ENCODE results near the gene TBC1D5. TPM values are rescaled to one million over a fixed set of nuclear protein-coding genes. Genes with fewer than 3 reads are reported as not detected.

Gene TBC1D5
- total RNA-seq, 2 donors from 2014 or later: 46.8 to 71.1 TPM

DNA sequence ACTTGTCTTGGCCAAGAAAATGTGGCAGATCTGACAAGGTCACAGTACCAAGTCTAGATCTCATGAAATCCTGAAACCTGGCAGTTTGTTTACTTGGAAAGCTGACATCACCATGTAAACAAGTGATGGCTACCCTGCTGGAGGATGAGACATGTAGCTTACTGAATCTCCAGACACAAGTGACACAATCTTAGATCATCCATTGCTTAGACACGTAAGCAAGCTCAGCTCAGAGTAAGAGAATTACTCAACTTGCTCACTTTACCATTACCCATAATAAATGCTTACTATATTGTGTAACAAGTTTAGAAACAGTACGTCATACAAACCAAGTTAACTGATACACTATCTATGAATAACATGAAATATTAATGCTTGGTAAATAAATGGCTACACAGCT is 263.8 kb downstream of the TBC1D5 start:
- ATAC-seq: peak; percentile 52

DNA sequence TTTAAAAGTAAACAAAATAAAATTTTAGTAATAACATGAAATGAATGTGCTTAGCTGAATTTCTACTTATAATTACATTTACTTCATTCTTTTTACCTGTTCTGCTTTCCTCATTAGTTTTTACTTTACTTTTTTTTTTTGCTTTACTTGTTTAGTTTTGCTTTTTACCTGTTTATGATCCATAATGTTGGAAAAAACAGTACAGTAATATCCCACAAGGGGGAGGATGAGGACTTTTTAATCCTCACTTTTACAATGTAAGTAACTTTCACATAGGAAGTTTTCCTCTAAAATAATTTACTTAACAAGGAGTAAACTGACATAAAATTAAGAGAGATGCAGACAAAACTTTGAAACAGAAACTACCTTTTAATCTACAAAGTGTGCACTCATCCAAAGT is 268.7 kb downstream of the TBC1D5 start:
- no peak overlapping the region for H3K27ac ChIP-seq
- ATAC-seq (no peak), DNase-seq (no peak)
- intact Hi-C loops (cut with DNase I): no loop called here
- no peaks in the 10 kb centered on the region for H3K27me3 ChIP-seq
- H3K4me1 ChIP-seq: no peaks in the 10 kb centered on the region
- H3K4me3 ChIP-seq: no peak overlapping the region
- H3K36me3 ChIP-seq (replicated peaks in 1 of 2; ENCODE audit: insufficient read depth in 1 of 2, low read depth in 2 of 2): no peaks in the 10 kb centered on the region
- peak in 3 of 7 experiments; percentile 16 to 20 (median 17) for TF ChIP-seq CTCF (IDR thresholded peaks at IDR 0.05)
- no peak for TF ChIP-seq POLR2A (IDR thresholded peaks at IDR 0.05)
- no peaks in the 10 kb centered on the region for H3K9me3 ChIP-seq

More for the DNA sequence above, 263.8 kb downstream of the TBC1D5 start:
- no peak for DNase-seq
- TF ChIP-seq CTCF (IDR thresholded peaks at IDR 0.05) (no peak), POLR2A (IDR thresholded peaks at IDR 0.05) (no peak)
- Histone ChIP-seq H3K36me3 (replicated peaks in 1 of 2; ENCODE audit: insufficient read depth in 1 of 2, low read depth in 2 of 2) (no peaks in the 10 kb centered on the region), H3K27ac (no peak overlapping the region), H3K27me3 (no peaks in the 10 kb centered on the region), H3K9me3 (no peaks in the 10 kb centered on the region), H3K4me3 (no peak overlapping the region), H3K4me1 (no peaks in the 10 kb centered on the region)
- WGBS, 2 donors: 43 to 48% methylated on average over 2 of the region's 2 CpGs
- intact Hi-C loops (cut with DNase I): no loop called here

- H3K27me3 ChIP-seq: no peaks in the 10 kb centered on the region
- no peak overlapping the region for H3K4me3 ChIP-seq
- ATAC-seq (no peak), DNase-seq (no peak)
- 96 to 97% methylated on average over 1 of the region's 1 CpG for WGBS, 2 donors
- H3K27ac ChIP-seq: no peak overlapping the region
- H3K36me3 ChIP-seq (replicated peaks in 1 of 2; ENCODE audit: insufficient read depth in 1 of 2, low read depth in 2 of 2): no peaks in the 10 kb centered on the region
- no peaks in the 10 kb centered on the region for H3K9me3 ChIP-seq
- no peaks in the 10 kb centered on the region for H3K4me1 ChIP-seq
- TF ChIP-seq POLR2A (IDR thresholded peaks at IDR 0.05) (no peak), CTCF (IDR thresholded peaks at IDR 0.05) (no peak)
- intact Hi-C loops (cut with DNase I): no loop called here
Observed at GRCh38 chr3:17469954-17470353, 272.5 kb downstream of the TBC1D5 start.

DNA sequence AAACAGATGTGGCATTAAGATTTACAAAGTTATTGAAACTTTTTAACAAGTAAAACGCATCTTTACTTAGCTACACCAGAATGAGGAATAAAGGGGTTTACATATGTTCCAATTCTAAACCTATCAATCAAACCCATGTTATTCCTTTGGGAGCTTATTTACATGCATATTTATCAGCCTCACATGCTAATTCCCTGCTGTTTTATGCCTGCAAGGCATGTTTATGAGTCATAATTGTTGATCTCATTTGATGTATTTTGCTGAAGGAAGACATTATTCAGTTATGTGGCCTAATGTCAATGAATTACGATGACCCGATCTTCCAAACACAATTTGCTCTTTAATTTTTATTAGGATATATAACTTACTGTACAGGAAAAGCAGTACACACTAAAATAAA is 272.9 kb downstream of the TBC1D5 start:
- DNase-seq (no peak), ATAC-seq (no peak)
- no peak overlapping the region for H3K27ac ChIP-seq

More for the DNA sequence above, 272.9 kb downstream of the TBC1D5 start:
- intact Hi-C loops (cut with DNase I): no loop called here
- Histone ChIP-seq H3K27me3 (no peaks in the 10 kb centered on the region), H3K4me1 (no peaks in the 10 kb centered on the region), H3K36me3 (replicated peaks in 1 of 2; ENCODE audit: insufficient read depth in 1 of 2, low read depth in 2 of 2) (no peaks in the 10 kb centered on the region), H3K4me3 (no peak overlapping the region), H3K9me3 (no peaks in the 10 kb centered on the region)
- 91 to 95% methylated on average over 3 of the region's 3 CpGs for WGBS, 2 donors
- TF ChIP-seq POLR2A (IDR thresholded peaks at IDR 0.05) (no peak), CTCF (IDR thresholded peaks at IDR 0.05) (no peak)
